ENCODE measurements around the gene MACROD2.

DNA sequence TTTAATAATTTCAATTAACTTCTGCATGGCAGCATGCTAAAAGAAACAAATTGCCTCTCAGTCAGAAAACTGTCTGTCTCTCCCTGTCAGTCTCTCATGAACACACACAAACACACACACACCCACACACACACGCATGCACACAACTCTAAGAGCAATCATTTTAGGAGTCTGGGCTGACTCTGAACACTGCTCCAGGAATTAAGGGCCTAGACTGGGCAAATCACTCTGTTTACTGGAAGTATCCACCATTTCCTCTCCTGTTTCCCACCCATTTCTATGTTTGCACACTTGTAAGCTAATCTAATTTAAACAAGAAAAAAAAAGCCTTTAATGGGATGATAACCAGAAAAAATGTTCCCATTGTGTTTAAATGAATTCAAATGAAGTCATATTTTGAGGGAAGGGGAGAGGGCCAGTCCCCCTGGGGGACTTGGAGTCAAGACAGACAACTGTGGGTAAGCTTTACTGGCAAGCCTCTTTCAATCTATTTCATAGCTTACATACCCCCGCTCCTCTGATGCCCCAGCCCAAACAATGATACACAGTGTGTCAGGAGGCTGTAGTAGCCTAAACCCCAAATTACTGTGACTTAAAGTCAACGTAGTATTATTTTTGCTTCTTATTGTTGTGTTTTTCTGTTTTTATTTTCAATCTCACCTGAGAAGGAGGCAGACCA, 789.9 kb downstream of the MACROD2 start:
- TF ChIP-seq ZNF366 (tag by site-specific recombination; conservative IDR thresholded peaks at IDR 0.05) (no peak), ZNF23 (tag by site-specific recombination; IDR thresholded peaks at IDR 0.05; ENCODE audit: borderline replicate concordance) (no peak), ZNF350 (tag by site-specific recombination; IDR thresholded peaks at IDR 0.05) (no peak), ZNF292 (tag by site-specific recombination; IDR thresholded peaks at IDR 0.05; ENCODE audit: borderline replicate concordance, low read depth) (no peak), ZFP37 (tag by site-specific recombination; IDR thresholded peaks at IDR 0.05) (no peak), ZNF629 (tag by site-specific recombination; IDR thresholded peaks at IDR 0.05) (no peak), MEIS1 (CRISPR knock-in tag; IDR thresholded peaks at IDR 0.05; ENCODE audit: borderline replicate concordance) (no peak), SETDB1 (IDR thresholded peaks at IDR 0.05; ENCODE audit: insufficient read length, low read length) (no peak)
- TF ChIP-seq, protein P1, sequence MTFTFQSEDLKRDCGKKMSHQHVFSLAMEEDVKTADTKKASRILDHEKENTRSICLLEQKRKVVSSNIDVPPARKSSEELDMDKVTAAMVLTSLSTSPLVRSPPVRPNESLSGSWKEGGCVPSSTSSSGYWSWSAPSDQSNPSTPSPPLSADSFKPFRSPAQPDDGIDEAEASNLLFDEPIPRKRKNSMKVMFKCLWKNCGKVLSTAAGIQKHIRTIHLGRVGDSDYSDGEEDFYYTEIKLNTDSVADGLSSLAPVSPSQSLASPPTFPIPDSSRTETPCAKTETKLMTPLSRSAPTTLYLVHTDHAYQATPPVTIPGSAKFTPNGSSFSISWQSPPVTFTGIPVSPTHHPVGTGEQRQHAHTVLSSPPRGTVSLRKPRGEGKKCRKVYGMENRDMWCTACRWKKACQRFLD (tag by site-specific recombination; IDR thresholded peaks at IDR 0.05), result no peak
- TF ChIP-seq, protein P2, sequence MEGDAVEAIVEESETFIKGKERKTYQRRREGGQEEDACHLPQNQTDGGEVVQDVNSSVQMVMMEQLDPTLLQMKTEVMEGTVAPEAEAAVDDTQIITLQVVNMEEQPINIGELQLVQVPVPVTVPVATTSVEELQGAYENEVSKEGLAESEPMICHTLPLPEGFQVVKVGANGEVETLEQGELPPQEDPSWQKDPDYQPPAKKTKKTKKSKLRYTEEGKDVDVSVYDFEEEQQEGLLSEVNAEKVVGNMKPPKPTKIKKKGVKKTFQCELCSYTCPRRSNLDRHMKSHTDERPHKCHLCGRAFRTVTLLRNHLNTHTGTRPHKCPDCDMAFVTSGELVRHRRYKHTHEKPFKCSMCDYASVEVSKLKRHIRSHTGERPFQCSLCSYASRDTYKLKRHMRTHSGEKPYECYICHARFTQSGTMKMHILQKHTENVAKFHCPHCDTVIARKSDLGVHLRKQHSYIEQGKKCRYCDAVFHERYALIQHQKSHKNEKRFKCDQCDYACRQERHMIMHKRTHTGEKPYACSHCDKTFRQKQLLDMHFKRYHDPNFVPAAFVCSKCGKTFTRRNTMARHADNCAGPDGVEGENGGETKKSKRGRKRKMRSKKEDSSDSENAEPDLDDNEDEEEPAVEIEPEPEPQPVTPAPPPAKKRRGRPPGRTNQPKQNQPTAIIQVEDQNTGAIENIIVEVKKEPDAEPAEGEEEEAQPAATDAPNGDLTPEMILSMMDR (tag by site-specific recombination; IDR thresholded peaks at IDR 0.05), result no peak
- TF ChIP-seq, protein P3, sequence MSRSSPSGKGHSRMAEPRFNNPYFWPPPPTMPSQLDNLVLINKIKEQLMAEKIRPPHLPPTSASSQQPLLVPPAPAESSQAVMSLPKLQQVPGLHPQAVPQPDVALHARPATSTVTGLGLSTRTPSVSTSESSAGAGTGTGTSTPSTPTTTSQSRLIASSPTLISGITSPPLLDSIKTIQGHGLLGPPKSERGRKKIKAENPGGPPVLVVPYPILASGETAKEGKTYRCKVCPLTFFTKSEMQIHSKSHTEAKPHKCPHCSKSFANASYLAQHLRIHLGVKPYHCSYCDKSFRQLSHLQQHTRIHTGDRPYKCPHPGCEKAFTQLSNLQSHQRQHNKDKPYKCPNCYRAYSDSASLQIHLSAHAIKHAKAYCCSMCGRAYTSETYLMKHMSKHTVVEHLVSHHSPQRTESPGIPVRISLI (tag by site-specific recombination; IDR thresholded peaks at IDR 0.05), result no peak
- TF ChIP-seq, protein P4, sequence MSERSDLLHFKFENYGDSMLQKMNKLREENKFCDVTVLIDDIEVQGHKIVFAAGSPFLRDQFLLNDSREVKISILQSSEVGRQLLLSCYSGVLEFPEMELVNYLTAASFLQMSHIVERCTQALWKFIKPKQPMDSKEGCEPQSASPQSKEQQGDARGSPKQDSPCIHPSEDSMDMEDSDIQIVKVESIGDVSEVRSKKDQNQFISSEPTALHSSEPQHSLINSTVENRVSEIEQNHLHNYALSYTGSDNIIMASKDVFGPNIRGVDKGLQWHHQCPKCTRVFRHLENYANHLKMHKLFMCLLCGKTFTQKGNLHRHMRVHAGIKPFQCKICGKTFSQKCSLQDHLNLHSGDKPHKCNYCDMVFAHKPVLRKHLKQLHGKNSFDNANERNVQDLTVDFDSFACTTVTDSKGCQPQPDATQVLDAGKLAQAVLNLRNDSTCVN (tag by site-specific recombination; optimal IDR thresholded peaks at IDR 0.05), result no peak
